HG03439 (cell line): Measurements from ENCODE around the gene PLOD1.
"Not testable (repeated sequence)": the region's sequence is repeated elsewhere in the genome, so short reads cannot be mapped to it uniquely, and the experiment has no call there.

Source experiments
- ATAC-seq: cut with Tn5 transposase; IDR thresholded peaks from one replicate; pipeline ENCODE4 v1.9.1; 2021; ENCODE audit warnings: mild to moderate bottlenecking, moderate library complexity; ENCODE audit not compliant: unreplicated experiment

The PLOD1 gene

GRCh38 chr1:12003762-12004161 lies 69.2 kb downstream of the PLOD1 start:
- ATAC-seq, result no peak

- ATAC-seq, result no peak
Measured at GRCh38 chr1:12005488-12006166, 71.1 kb downstream of the PLOD1 start.

- no peak for ATAC-seq
Measured at GRCh38 chr1:12006167-12006921, 71.8 kb downstream of the PLOD1 start.

GRCh38 chr1:12007204-12007603 lies 72.7 kb downstream of the PLOD1 start:
- ATAC-seq, result no peak

- not testable (repeated sequence) for ATAC-seq
Measured at GRCh38 chr1:12008355-12008754, 73.8 kb downstream of the PLOD1 start.

GRCh38 chr1:12009318-12009947 lies 74.9 kb downstream of the PLOD1 start:
- no peak for ATAC-seq

- no peak for ATAC-seq
Measured at GRCh38 chr1:12010746-12011570, 76.4 kb downstream of the PLOD1 start.

- no peak for ATAC-seq
Measured at GRCh38 chr1:12011998-12012397, 77.5 kb downstream of the PLOD1 start.

GRCh38 chr1:12012560-12013316 lies 78.2 kb downstream of the PLOD1 start:
- no peak for ATAC-seq

- no peak for ATAC-seq
Measured at GRCh38 chr1:12014141-12014991, 79.8 kb downstream of the PLOD1 start.

GRCh38 chr1:12015001-12015491 lies 80.5 kb downstream of the PLOD1 start:
- no peak for ATAC-seq

- no peak for ATAC-seq
Measured at GRCh38 chr1:12015499-12015898, 81.0 kb downstream of the PLOD1 start.

- no peak for ATAC-seq
Measured at GRCh38 chr1:12016182-12016581, 81.7 kb downstream of the PLOD1 start.

GRCh38 chr1:12019858-12020509 lies 85.5 kb downstream of the PLOD1 start:
- no peak for ATAC-seq

- no peak for ATAC-seq
Measured at GRCh38 chr1:12021616-12022015, 87.1 kb downstream of the PLOD1 start.

- ATAC-seq, result no peak
Measured at GRCh38 chr1:12022036-12022435, 87.5 kb downstream of the PLOD1 start.
